ENCODE measurements around the gene RDX.

The RDX gene

GRCh38 chr11:110176366-110177085 lies 119.9 kb downstream of the RDX start:
- no peak overlapping the region for H3K27ac ChIP-seq (ENCODE audit: low read depth, low read length)
- H4K20me1 ChIP-seq (ENCODE audit: control insufficient read depth, insufficient read depth, low read depth, low read length): no peaks in the 10 kb centered on the region
- TF ChIP-seq EZH2phosphoT487 (IDR thresholded peaks at IDR 0.05; ENCODE audit: borderline replicate concordance, low read length) (no peak), CTCF (IDR thresholded peaks at IDR 0.05; ENCODE audit: low read depth, low read length, poor library complexity, severe bottlenecking) (no peak)

GRCh38 chr11:110174645-110175310 lies 121.6 kb downstream of the RDX start:
- Histone ChIP-seq H3K9me3 (ENCODE audit: control insufficient read depth, insufficient read depth, low read length) (no peaks in the 10 kb centered on the region), H3K79me2 (ENCODE audit: control insufficient read depth, low read length) (no peaks in the 10 kb centered on the region), H3K4me1 (ENCODE audit: control insufficient read depth, low read length) (no peaks in the 10 kb centered on the region), H3K36me3 (ENCODE audit: control insufficient read depth, low read length) (no peaks in the 10 kb centered on the region), H3K9me2 (replicated peaks; ENCODE audit: control insufficient read depth, low read length) (no peaks in the 10 kb centered on the region), H3K27ac (ENCODE audit: low read depth, low read length) (no peak overlapping the region), H4K20me1 (ENCODE audit: control insufficient read depth, insufficient read depth, low read depth, low read length) (no peaks in the 10 kb centered on the region), H3K27me3 (ENCODE audit: control insufficient read depth, low read length) (no peaks in the 10 kb centered on the region), H3F3A (ENCODE audit: control insufficient read depth, insufficient read depth) (no peaks in the 10 kb centered on the region), H3K4me3 (ENCODE audit: low read length) (no peak overlapping the region), H3K4me2 (ENCODE audit: low read length) (no peak overlapping the region)
- TF ChIP-seq CTCF (IDR thresholded peaks at IDR 0.05; ENCODE audit: low read depth, low read length, poor library complexity, severe bottlenecking): no peak
- TF ChIP-seq EZH2phosphoT487 (IDR thresholded peaks at IDR 0.05; ENCODE audit: borderline replicate concordance, low read length): no peak

More at GRCh38 chr11:110176366-110177085, 119.9 kb downstream of the RDX start:
- Histone ChIP-seq H3K4me3 (ENCODE audit: low read length) (no peak overlapping the region), H3K4me2 (ENCODE audit: low read length) (no peak overlapping the region), H3K4me1 (ENCODE audit: control insufficient read depth, low read length) (no peaks in the 10 kb centered on the region), H3K9me3 (ENCODE audit: control insufficient read depth, insufficient read depth, low read length) (no peaks in the 10 kb centered on the region), H3K79me2 (ENCODE audit: control insufficient read depth, low read length) (no peaks in the 10 kb centered on the region), H3K9me2 (replicated peaks; ENCODE audit: control insufficient read depth, low read length) (no peaks in the 10 kb centered on the region), H3K36me3 (ENCODE audit: control insufficient read depth, low read length) (no peaks in the 10 kb centered on the region), H3K27me3 (ENCODE audit: control insufficient read depth, low read length) (no peaks in the 10 kb centered on the region), H3F3A (ENCODE audit: control insufficient read depth, insufficient read depth) (no peaks in the 10 kb centered on the region)

GRCh38 chr11:110173811-110174644 lies 122.4 kb downstream of the RDX start:
- Histone ChIP-seq H3K27me3 (ENCODE audit: control insufficient read depth, low read length) (no peaks in the 10 kb centered on the region), H3K79me2 (ENCODE audit: control insufficient read depth, low read length) (no peaks in the 10 kb centered on the region), H3K27ac (ENCODE audit: low read depth, low read length) (no peak overlapping the region), H3K9me3 (ENCODE audit: control insufficient read depth, insufficient read depth, low read length) (no peaks in the 10 kb centered on the region), H3K4me2 (ENCODE audit: low read length) (no peak overlapping the region), H3K4me3 (ENCODE audit: low read length) (no peak overlapping the region), H3K4me1 (ENCODE audit: control insufficient read depth, low read length) (no peaks in the 10 kb centered on the region), H3F3A (ENCODE audit: control insufficient read depth, insufficient read depth) (no peaks in the 10 kb centered on the region), H3K36me3 (ENCODE audit: control insufficient read depth, low read length) (no peaks in the 10 kb centered on the region), H4K20me1 (ENCODE audit: control insufficient read depth, insufficient read depth, low read depth, low read length) (no peaks in the 10 kb centered on the region), H3K9me2 (replicated peaks; ENCODE audit: control insufficient read depth, low read length) (no peaks in the 10 kb centered on the region)
- peak; percentile 76 for TF ChIP-seq CTCF (IDR thresholded peaks at IDR 0.05; ENCODE audit: low read depth, low read length, poor library complexity, severe bottlenecking)
- TF ChIP-seq EZH2phosphoT487 (IDR thresholded peaks at IDR 0.05; ENCODE audit: borderline replicate concordance, low read length): no peak

Data from DOHH2 (cell line).